Measurements from ENCODE around the gene DICER1. TPM values are rescaled to one million over a fixed set of nuclear protein-coding genes. Genes with fewer than 3 reads are reported as not detected.

Gene DICER1
- total RNA-seq, 2 experiments from 2014 or later = 62.7 to 65.5 TPM

DNA sequence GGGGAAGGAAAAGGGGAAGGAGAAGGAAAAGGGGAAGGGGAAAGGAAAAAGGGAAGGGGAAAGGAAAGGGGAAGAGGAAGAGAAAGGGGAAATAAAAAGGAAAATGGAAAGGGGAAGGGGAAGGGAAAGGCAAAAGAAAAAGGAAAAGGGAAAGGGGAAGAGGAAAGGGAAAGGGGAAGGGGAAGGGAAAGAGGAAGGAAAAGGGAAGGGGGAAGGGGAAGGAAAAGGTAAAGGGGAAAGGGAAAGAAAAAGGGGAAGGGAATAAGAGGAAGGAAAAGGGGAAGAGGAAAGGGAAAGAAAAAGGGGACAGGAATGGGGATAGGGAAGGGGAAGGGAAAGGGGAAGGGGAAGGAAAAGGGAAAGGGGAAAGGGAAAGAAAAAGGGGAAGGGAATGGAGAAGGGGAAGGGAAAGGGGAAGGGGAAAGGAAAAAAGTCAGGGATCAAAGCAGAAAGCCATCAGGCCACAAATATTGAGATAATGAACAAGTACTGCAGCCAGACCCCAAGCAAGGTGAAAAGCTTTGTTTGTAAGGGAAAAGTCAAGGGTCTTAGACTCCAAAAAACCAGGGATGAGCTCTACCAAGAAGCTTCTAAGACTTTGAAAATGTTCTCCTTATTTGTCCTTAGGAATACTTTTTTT is 20.0 kb downstream of the DICER1 start:
- ATAC-seq (ENCODE audit: low read depth) (no peak), DNase-seq (no peak)
- H3K36me3 Mint-ChIP-seq = peaks cover 18% of the 10 kb centered on the region
- no peaks in the 10 kb centered on the region for H3K9me3 Mint-ChIP-seq
- no peak overlapping the region for H3K4me3 Mint-ChIP-seq
- H3K27me3 Mint-ChIP-seq = no peaks in the 10 kb centered on the region
- POLR2A ChIA-PET = no interaction called here
- no peak overlapping the region for H3K27ac Mint-ChIP-seq
- peaks cover 8% of the 10 kb centered on the region for H3K4me1 Mint-ChIP-seq

- ATAC-seq (ENCODE audit: low read depth) = no peak
- H3K4me3 Mint-ChIP-seq = no peak overlapping the region
- POLR2A ChIA-PET = no interaction called here
- no peaks in the 10 kb centered on the region for H3K27me3 Mint-ChIP-seq
- H3K27ac Mint-ChIP-seq = no peak overlapping the region
- peaks cover 18% of the 10 kb centered on the region for H3K36me3 Mint-ChIP-seq
- no peaks in the 10 kb centered on the region for H3K9me3 Mint-ChIP-seq
- peaks cover 7% of the 10 kb centered on the region for H3K4me1 Mint-ChIP-seq
- no peak for DNase-seq
Observed at GRCh38 chr14:95136631-95137030, 20.7 kb downstream of the DICER1 start.

GRCh38 chr14:95134304-95134933 is 22.9 kb downstream of the DICER1 start:
- Mint-ChIP-seq H3K27ac (no peak overlapping the region), H3K9me3 (no peaks in the 10 kb centered on the region), H3K4me1 (peaks cover 6% of the 10 kb centered on the region), H3K36me3 (peaks cover 20% of the 10 kb centered on the region), H3K4me3 (no peak overlapping the region), H3K27me3 (no peaks in the 10 kb centered on the region)
- POLR2A ChIA-PET = no interaction called here
- DNase-seq (no peak), ATAC-seq (ENCODE audit: low read depth) (no peak)

- no peak for ATAC-seq (ENCODE audit: low read depth)
- peaks cover 22% of the 10 kb centered on the region for H3K36me3 Mint-ChIP-seq
- H3K9me3 Mint-ChIP-seq = no peaks in the 10 kb centered on the region
- DNase-seq = no peak
- no peak overlapping the region for H3K4me3 Mint-ChIP-seq
- no peak overlapping the region for H3K27ac Mint-ChIP-seq
- H3K27me3 Mint-ChIP-seq = no peaks in the 10 kb centered on the region
- POLR2A ChIA-PET = no interaction called here
- H3K4me1 Mint-ChIP-seq = peaks cover 5% of the 10 kb centered on the region
Observed at GRCh38 chr14:95133282-95133681, 24.0 kb downstream of the DICER1 start.

GRCh38 chr14:95132760-95133159 is 24.6 kb downstream of the DICER1 start:
- DNase-seq = no peak
- H3K9me3 Mint-ChIP-seq = no peaks in the 10 kb centered on the region
- H3K27ac Mint-ChIP-seq = no peak overlapping the region
- peaks cover 24% of the 10 kb centered on the region for H3K36me3 Mint-ChIP-seq
- peaks cover 5% of the 10 kb centered on the region for H3K4me1 Mint-ChIP-seq
- H3K27me3 Mint-ChIP-seq = no peaks in the 10 kb centered on the region
- POLR2A ChIA-PET = no interaction called here
- H3K4me3 Mint-ChIP-seq = no peak overlapping the region
- ATAC-seq (ENCODE audit: low read depth) = no peak

DNA sequence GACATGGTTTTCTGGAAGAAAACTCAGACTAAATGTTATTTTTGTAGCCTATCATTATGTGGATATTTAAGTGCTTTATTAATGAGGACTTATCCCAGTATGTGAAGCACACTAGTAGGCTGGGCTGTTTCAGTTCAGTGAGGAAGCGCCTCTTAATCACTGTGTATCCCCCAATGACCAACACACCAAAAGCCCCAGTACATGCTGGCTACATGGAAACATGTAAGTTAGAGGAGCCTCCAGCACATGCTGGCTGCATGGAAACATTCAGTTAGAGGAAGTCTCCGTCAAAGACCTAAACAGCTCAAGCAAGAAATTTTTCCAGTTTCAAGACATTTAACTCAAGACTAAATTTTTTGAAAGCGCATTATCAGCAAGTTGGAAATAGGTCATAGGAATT is 26.8 kb downstream of the DICER1 start:
- POLR2A ChIA-PET = interaction anchor here (1.0 kb wide), 1 partner anchor 26 kb away, joined by 3 read pairs; no protein-coding TSS in a partner anchor
- ATAC-seq (ENCODE audit: low read depth) = no peak
- Mint-ChIP-seq H3K27ac (no peak overlapping the region), H3K9me3 (no peaks in the 10 kb centered on the region), H3K27me3 (no peaks in the 10 kb centered on the region), H3K4me3 (no peak overlapping the region), H3K36me3 (peaks cover 25% of the 10 kb centered on the region), H3K4me1 (peaks cover 5% of the 10 kb centered on the region)
- no peak for DNase-seq

- no peak overlapping the region for H3K4me3 Mint-ChIP-seq
- POLR2A ChIA-PET = no interaction called here
Observed at GRCh38 chr14:95128140-95128539, 29.2 kb downstream of the DICER1 start.

GRCh38 chr14:95127531-95127911 is 29.8 kb downstream of the DICER1 start:
- DNase-seq (no peak), ATAC-seq (ENCODE audit: low read depth) (no peak)
- Mint-ChIP-seq H3K27me3 (no peaks in the 10 kb centered on the region), H3K4me1 (peaks cover 3% of the 10 kb centered on the region), H3K9me3 (no peaks in the 10 kb centered on the region), H3K36me3 (peaks cover 30% of the 10 kb centered on the region), H3K4me3 (no peak overlapping the region), H3K27ac (no peak overlapping the region)
- POLR2A ChIA-PET = no interaction called here

More at GRCh38 chr14:95128140-95128539, 29.2 kb downstream of the DICER1 start:
- Mint-ChIP-seq H3K27ac (no peak overlapping the region), H3K36me3 (peaks cover 33% of the 10 kb centered on the region), H3K27me3 (no peaks in the 10 kb centered on the region), H3K4me1 (peaks cover 3% of the 10 kb centered on the region), H3K9me3 (no peaks in the 10 kb centered on the region)
- no peak for DNase-seq
- no peak for ATAC-seq (ENCODE audit: low read depth)

DNA sequence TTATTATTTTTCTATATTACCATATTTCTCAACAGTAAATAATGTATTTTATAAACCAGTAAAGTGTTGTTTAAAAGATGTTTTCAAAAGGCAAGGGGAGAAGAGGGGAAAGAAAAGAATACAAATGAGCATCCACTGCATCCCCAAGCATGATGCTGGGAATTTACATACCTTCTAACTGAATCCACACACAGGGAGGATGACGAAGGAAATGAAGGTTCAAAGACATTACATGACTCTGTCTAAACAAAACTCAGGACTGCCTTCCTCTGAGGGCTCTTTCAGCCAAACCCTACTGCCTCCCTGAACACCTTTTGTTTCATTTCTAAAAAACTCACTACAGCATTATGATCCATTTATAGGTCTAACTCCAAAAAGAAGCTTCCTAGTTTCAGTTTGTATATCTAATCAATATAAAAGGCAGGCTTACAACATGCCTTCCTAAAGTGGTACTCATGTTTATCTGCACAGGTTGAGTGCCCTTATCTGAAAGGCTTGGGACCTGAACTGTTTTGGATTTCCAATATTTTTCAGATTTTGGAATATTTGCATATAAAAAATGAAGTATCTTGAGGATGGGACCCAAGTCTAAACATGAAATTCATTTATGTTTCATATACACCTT is 30.3 kb downstream of the DICER1 start:
- no peak overlapping the region for H3K27ac Mint-ChIP-seq

DNA sequence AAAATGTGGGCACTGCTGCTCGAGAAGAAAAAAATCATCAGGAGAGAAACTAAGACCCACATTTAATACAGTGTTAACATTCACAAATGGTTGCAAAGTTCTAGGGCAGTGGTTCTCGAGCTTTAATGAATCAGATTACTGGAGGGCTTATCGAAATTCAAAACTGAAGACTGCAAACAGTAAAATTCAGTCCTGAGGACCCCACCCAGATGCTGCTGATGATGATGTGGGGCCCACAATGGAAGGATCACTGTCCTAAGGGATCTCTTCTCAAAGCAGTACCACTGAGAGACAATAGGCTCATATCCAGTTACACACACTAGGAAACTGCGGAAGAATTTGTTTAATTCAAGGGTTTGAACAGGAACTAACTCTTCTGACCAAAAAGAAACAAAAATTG is 31.4 kb downstream of the DICER1 start:
- DNase-seq (no peak), ATAC-seq (ENCODE audit: low read depth) (no peak)
- Mint-ChIP-seq H3K27ac (no peak overlapping the region), H3K36me3 (peaks cover 30% of the 10 kb centered on the region), H3K27me3 (no peaks in the 10 kb centered on the region), H3K9me3 (no peaks in the 10 kb centered on the region), H3K4me3 (no peak overlapping the region), H3K4me1 (peaks cover 3% of the 10 kb centered on the region)
- POLR2A ChIA-PET = no interaction called here

More for the DNA sequence above, 30.3 kb downstream of the DICER1 start:
- H3K4me3 Mint-ChIP-seq = no peak overlapping the region
- H3K36me3 Mint-ChIP-seq = peaks cover 31% of the 10 kb centered on the region
- no peaks in the 10 kb centered on the region for H3K27me3 Mint-ChIP-seq
- ATAC-seq (ENCODE audit: low read depth) (no peak), DNase-seq (no peak)
- POLR2A ChIA-PET = no interaction called here
- peaks cover 3% of the 10 kb centered on the region for H3K4me1 Mint-ChIP-seq
- H3K9me3 Mint-ChIP-seq = no peaks in the 10 kb centered on the region

- Mint-ChIP-seq H3K4me3 (no peak overlapping the region), H3K4me1 (peaks cover 3% of the 10 kb centered on the region), H3K9me3 (no peaks in the 10 kb centered on the region), H3K27me3 (no peaks in the 10 kb centered on the region), H3K27ac (peak overlapping the region; percentile 18), H3K36me3 (peaks cover 32% of the 10 kb centered on the region)
- POLR2A ChIA-PET = no interaction called here
- DNase-seq (no peak), ATAC-seq (ENCODE audit: low read depth) (no peak)
Observed at GRCh38 chr14:95125221-95125620, 32.1 kb downstream of the DICER1 start.

- DNase-seq (no peak), ATAC-seq (ENCODE audit: low read depth) (no peak)
- H3K27me3 Mint-ChIP-seq = no peaks in the 10 kb centered on the region
- POLR2A ChIA-PET = no interaction called here
- peaks cover 28% of the 10 kb centered on the region for H3K36me3 Mint-ChIP-seq
- H3K27ac Mint-ChIP-seq = no peak overlapping the region
- no peaks in the 10 kb centered on the region for H3K9me3 Mint-ChIP-seq
- H3K4me1 Mint-ChIP-seq = peaks cover 1% of the 10 kb centered on the region
- H3K4me3 Mint-ChIP-seq = no peak overlapping the region
Observed at GRCh38 chr14:95123891-95124579, 33.3 kb downstream of the DICER1 start.

DNA sequence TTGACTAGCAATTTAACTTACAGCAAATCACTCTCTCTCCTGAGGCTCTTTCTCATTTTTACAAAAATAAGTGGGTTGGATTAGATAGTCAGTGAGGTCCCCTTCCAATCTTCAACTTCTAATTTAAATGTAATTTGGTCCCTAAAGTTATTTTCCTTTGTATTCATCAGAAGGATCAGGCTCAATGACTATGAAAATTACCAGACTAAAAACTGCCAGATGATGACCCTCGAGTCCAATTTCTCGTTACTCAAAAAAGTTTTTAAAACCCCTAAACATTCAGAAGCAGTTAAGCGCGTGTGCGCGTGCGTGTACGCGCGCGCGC is 34.7 kb downstream of the DICER1 start:
- H3K27me3 Mint-ChIP-seq = no peaks in the 10 kb centered on the region
- DNase-seq (no peak), ATAC-seq (ENCODE audit: low read depth) (no peak)
- POLR2A ChIA-PET = no interaction called here
- H3K4me1 Mint-ChIP-seq = peaks cover 1% of the 10 kb centered on the region
- H3K36me3 Mint-ChIP-seq = peaks cover 26% of the 10 kb centered on the region
- no peak overlapping the region for H3K27ac Mint-ChIP-seq
- no peaks in the 10 kb centered on the region for H3K9me3 Mint-ChIP-seq
- H3K4me3 Mint-ChIP-seq = no peak overlapping the region
